ENCODE results near the gene PLEK2. TPM values are rescaled to one million over a fixed set of nuclear protein-coding genes. Genes with fewer than 3 reads are reported as not detected.

Gene PLEK2
- total RNA-seq, 4 donors from 2014 or later = 0.44 to 0.94 TPM; not detected in 2

DNA sequence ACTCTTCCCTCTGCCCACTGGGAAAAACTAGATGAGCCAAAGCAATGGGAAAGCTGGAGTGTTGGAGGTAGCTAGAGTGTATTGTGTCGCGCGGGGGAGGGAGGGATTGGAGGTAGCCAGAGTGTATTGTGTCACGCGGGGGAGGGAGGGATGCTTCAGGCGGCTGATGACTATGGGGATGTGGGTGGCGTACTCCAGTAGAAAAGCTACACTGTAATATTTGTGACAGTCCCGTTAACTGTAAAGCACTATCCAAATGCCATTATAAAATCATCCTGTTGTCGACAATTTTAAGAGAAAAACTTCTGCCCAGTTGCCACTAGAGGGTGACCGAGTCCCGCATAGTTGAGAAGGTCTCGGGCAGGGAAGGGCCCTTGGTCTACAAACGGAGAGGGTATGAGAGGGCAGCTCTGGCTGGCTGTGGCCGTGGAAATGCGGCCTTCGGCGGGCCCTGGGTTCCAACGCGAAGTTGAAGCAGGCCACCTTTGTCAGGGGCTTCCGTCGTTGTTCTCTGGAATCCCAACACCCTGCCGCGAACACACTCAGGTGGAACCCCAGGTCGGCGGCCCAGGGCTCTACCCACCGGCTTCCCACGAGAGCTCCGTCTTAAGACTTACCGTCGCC lies 15.1 kb upstream of the PLEK2 start:
- no peak for TF ChIP-seq POLR2A (IDR thresholded peaks at IDR 0.05)
- TF ChIP-seq, protein P1, sequence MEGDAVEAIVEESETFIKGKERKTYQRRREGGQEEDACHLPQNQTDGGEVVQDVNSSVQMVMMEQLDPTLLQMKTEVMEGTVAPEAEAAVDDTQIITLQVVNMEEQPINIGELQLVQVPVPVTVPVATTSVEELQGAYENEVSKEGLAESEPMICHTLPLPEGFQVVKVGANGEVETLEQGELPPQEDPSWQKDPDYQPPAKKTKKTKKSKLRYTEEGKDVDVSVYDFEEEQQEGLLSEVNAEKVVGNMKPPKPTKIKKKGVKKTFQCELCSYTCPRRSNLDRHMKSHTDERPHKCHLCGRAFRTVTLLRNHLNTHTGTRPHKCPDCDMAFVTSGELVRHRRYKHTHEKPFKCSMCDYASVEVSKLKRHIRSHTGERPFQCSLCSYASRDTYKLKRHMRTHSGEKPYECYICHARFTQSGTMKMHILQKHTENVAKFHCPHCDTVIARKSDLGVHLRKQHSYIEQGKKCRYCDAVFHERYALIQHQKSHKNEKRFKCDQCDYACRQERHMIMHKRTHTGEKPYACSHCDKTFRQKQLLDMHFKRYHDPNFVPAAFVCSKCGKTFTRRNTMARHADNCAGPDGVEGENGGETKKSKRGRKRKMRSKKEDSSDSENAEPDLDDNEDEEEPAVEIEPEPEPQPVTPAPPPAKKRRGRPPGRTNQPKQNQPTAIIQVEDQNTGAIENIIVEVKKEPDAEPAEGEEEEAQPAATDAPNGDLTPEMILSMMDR (IDR thresholded peaks at IDR 0.05 in 4 of 5, conservative IDR thresholded peaks at IDR 0.05 in 1 of 5) = peak; percentile 67 to 84 (median 81)

DNA sequence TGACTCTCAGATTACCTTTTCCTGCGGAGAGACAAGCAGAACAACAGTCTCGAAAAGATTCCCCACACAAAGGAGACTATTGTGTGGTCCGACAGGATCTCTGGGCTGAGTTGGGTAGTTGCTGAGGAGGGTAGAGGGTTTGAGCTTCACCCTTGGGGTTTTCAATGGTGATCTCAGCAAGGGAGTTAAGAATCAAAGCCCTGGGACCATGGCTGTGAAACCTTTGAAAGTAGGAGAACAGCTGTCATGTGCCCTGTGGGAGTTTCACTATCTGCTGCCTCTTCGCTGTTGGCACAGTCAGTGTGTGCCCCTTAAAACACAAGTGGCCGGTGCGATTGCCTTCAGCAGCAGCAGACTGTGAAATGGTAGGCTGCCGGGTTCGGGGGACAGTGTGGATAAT lies 14.2 kb upstream of the PLEK2 start:
- no peaks in the 10 kb centered on the region for H3K36me3 ChIP-seq

More for the DNA sequence above, 15.1 kb upstream of the PLEK2 start:
- DNase-seq (peak; percentile 56 to 64), ATAC-seq (peak; percentile 80 to 90)
- in situ Hi-C loops (cut with MboI; ENCODE audit: low sequenced_read_pairs in 4 of 4) (loop anchor here (5.0 to 25.0 kb wide), 5 partner anchors 138 to 285 kb away; partner anchors contain the start of gene RDH12 (in 3 of the 4)), intact Hi-C loops (cut with DNase I; ENCODE audit: low total_unique reads) (loop anchor here (1.0 to 10.0 kb wide), 4 partner anchors 60 to 275 kb away; partner anchors contain the start of genes RDH12 and TMEM229B)
- Histone ChIP-seq H3K36me3 (no peaks in the 10 kb centered on the region), H3K4me1 (peaks cover 4 to 7% of the 10 kb centered on the region in 2 donors), H3K9me3 (no peaks in the 10 kb centered on the region), H3K4me3 (no peak overlapping the region), H3K27ac (no peak overlapping the region), H3K27me3 (peaks cover 0 to 8% (median 3%) of the 10 kb centered on the region in 3 donors)

DNA sequence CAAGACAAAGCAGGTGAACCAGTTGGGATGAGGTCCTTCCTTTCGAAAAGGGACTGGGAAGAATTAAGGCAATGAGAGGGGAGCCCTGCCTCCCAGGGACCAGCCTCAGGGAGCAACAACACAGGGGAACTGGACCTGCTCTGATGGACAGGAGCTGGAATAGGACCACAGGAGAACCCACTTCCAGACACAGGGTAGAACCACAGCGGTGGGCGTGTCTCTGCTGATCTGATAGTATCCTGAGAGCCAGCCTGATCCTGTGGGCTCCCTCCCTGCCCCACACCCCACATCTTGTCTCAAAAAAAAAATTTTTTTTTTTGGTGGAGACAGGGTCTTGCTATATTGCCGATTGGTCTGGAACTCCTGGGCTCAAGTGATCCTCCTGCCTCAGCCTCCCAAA lies 13.6 kb upstream of the PLEK2 start:
- Histone ChIP-seq H3K27me3 (peaks cover 0 to 8% (median 3%) of the 10 kb centered on the region in 3 donors), H3K9me3 (no peaks in the 10 kb centered on the region), H3K36me3 (no peaks in the 10 kb centered on the region), H3K4me1 (no peaks in the 10 kb centered on the region), H3K27ac (no peak overlapping the region), H3K4me3 (no peak overlapping the region)
- DNase-seq (no peak), ATAC-seq (no peak)
- intact Hi-C loops (cut with DNase I; ENCODE audit: low total_unique reads) (loop anchor here (5.0 to 10.0 kb wide), 3 partner anchors 62 to 277 kb away; partner anchors contain the start of genes RDH12 and TMEM229B), in situ Hi-C loops (cut with MboI; ENCODE audit: low sequenced_read_pairs in 4 of 4) (loop anchor here (5.0 to 25.0 kb wide), 5 partner anchors 139 to 287 kb away; partner anchors contain the start of gene RDH12 (in 3 of the 4))
- TF ChIP-seq POLR2A (IDR thresholded peaks at IDR 0.05) = no peak
- TF ChIP-seq, protein P1 (IDR thresholded peaks at IDR 0.05 in 4 of 5, conservative IDR thresholded peaks at IDR 0.05 in 1 of 5) = no peak

More for the DNA sequence above, 14.2 kb upstream of the PLEK2 start:
- no peaks in the 10 kb centered on the region for H3K4me1 ChIP-seq
- ATAC-seq (no peak), DNase-seq (no peak)
- H3K4me3 ChIP-seq = peak overlapping the region in 2 of 4 donors; percentile 11 to 23
- peaks cover 0 to 8% (median 3%) of the 10 kb centered on the region in 3 donors for H3K27me3 ChIP-seq
- H3K27ac ChIP-seq = no peak overlapping the region
- no peak for TF ChIP-seq POLR2A (IDR thresholded peaks at IDR 0.05)
- TF ChIP-seq, protein P1 (IDR thresholded peaks at IDR 0.05 in 4 of 5, conservative IDR thresholded peaks at IDR 0.05 in 1 of 5) = no peak
- no peaks in the 10 kb centered on the region for H3K9me3 ChIP-seq
- intact Hi-C loops (cut with DNase I; ENCODE audit: low total_unique reads) = loop anchor here (5.0 to 10.0 kb wide), 3 partner anchors 61 to 276 kb away; partner anchors contain the start of genes RDH12 and TMEM229B
- in situ Hi-C loops (cut with MboI; ENCODE audit: low sequenced_read_pairs in 4 of 4) = loop anchor here (5.0 to 25.0 kb wide), 5 partner anchors 139 to 286 kb away; partner anchors contain the start of gene RDH12 (in 3 of the 4)

DNA sequence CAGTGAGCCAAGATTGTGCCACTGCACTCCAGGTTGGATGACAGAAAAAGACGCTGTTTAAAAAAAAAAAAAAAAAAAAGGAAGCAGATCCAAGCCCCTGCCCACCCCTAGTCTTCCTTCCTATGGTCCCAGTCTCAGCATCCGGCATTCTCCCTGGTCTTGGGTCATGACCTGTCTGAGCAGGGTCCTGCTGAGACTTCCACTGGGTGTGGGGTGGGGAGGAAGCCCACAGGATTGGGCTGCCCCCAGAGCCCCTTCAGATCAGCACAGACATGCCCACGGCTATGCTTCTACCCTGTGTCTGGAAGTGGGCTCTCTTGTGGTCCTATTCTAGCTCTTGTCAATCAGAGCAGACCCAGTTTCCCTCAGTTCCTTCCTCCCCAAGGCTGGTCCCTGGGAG lies 12.6 kb upstream of the PLEK2 start:
- H3K27me3 ChIP-seq = peaks cover 0 to 8% (median 3%) of the 10 kb centered on the region in 3 donors
- intact Hi-C loops (cut with DNase I; ENCODE audit: low total_unique reads) (loop anchor here (10.0 kb wide), 1 partner anchor 100 kb away; no protein-coding TSS in a partner anchor), in situ Hi-C loops (cut with MboI; ENCODE audit: low sequenced_read_pairs in 4 of 4) (loop anchor here (10.0 kb wide), 3 partner anchors 140 to 280 kb away; partner anchors contain the start of gene RDH12 (in 1 of the 4))
- no peaks in the 10 kb centered on the region for H3K4me1 ChIP-seq
- DNase-seq (no peak), ATAC-seq (no peak)
- no peak overlapping the region for H3K4me3 ChIP-seq
- no peak overlapping the region for H3K27ac ChIP-seq
- TF ChIP-seq, protein P1 (IDR thresholded peaks at IDR 0.05 in 4 of 5, conservative IDR thresholded peaks at IDR 0.05 in 1 of 5) = no peak
- TF ChIP-seq POLR2A (IDR thresholded peaks at IDR 0.05) = no peak
- H3K36me3 ChIP-seq = no peaks in the 10 kb centered on the region
- no peaks in the 10 kb centered on the region for H3K9me3 ChIP-seq
